ENCODE data around the gene DPM1. TPM values are rescaled to one million over a fixed set of nuclear protein-coding genes. Genes with fewer than 3 reads are reported as not detected.

The DPM1 gene
- total and polyA plus RNA-seq, 2 donors from 2014 or later, result 32.4 to 53.2 TPM

DNA sequence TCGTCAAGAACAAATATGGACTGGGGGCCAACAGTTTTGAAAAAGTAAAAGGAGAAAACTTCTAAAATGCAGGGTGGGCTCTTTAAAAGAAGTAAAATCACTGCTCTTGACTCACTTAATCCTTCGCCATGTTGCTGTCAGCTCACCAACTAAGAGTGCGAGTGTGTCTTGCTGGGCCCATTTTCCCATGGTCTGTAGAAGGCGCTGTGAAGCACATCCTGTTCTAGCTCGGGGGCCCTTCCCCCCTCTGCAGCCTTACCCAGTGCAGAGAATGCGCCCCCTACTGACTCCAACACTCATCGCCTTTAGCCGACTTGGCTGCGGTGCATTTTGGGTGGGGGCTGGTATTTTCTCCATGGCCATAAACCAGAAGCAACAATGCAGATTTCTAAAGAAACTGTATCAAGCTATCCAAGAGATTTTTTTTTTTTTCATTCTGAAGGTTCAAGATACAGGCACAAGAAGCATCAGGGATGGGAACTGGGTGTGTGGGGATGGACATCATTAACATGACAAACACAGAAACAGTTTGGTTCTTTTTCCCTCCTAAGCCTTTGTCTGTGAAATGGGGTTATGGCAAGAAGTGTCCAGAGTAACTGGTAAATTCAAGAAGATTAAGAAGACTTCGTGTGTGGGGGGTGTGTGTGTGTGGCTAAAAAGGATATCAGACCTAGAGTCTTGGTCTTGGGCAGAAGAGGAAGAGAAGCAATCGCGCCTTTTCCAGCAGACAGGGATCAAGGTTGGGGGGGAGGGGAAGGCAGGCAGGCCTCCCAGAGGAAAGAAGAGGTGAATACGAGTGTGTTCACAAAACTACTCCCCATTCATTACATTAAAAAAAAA is 28.8 kb downstream of the DPM1 start:
- FAIRE-seq (no peak), DNase-seq (peak; percentile 94 to 98 (median 96))
- Histone ChIP-seq H3K27ac (ENCODE audit: low read depth in 2 of 2, low read length in 2 of 2) (peak overlapping the region; percentile 64 to 88), H3K9ac (ENCODE audit: low read length in 3 of 3) (peak overlapping the region; percentile 83 to 92 (median 88)), H3K36me3 (ENCODE audit: control insufficient read depth in 2 of 3, insufficient read depth in 3 of 3, low read length in 3 of 3) (no peaks in the 10 kb centered on the region), H3K9me3 (ENCODE audit: control insufficient read depth in 2 of 3, insufficient read depth in 1 of 3, low read length in 3 of 3) (no peaks in the 10 kb centered on the region), H3K27me3 (ENCODE audit: control insufficient read depth, insufficient read depth, low read length) (no peaks in the 10 kb centered on the region), H3K4me3 (ENCODE audit: low read length in 3 of 3) (peak overlapping the region; percentile 71 to 92 (median 88)), H3K4me1 (ENCODE audit: control insufficient read depth in 2 of 3, insufficient read depth in 2 of 3, low read depth in 1 of 3, low read length in 3 of 3) (peaks cover 3 to 20% (median 15%) of the 10 kb centered on the region in 3 donors)
- TF ChIP-seq, protein P1, sequence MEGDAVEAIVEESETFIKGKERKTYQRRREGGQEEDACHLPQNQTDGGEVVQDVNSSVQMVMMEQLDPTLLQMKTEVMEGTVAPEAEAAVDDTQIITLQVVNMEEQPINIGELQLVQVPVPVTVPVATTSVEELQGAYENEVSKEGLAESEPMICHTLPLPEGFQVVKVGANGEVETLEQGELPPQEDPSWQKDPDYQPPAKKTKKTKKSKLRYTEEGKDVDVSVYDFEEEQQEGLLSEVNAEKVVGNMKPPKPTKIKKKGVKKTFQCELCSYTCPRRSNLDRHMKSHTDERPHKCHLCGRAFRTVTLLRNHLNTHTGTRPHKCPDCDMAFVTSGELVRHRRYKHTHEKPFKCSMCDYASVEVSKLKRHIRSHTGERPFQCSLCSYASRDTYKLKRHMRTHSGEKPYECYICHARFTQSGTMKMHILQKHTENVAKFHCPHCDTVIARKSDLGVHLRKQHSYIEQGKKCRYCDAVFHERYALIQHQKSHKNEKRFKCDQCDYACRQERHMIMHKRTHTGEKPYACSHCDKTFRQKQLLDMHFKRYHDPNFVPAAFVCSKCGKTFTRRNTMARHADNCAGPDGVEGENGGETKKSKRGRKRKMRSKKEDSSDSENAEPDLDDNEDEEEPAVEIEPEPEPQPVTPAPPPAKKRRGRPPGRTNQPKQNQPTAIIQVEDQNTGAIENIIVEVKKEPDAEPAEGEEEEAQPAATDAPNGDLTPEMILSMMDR (IDR thresholded peaks at IDR 0.05; ENCODE audit: borderline replicate concordance, extremely low read depth, insufficient read depth), result peak; percentile 89
- intact Hi-C loops (cut with DNase I), result loop anchor here (10.0 kb wide), 2 partner anchors 65 to 135 kb away; partner anchors contain the start of gene BCAS4

DNA sequence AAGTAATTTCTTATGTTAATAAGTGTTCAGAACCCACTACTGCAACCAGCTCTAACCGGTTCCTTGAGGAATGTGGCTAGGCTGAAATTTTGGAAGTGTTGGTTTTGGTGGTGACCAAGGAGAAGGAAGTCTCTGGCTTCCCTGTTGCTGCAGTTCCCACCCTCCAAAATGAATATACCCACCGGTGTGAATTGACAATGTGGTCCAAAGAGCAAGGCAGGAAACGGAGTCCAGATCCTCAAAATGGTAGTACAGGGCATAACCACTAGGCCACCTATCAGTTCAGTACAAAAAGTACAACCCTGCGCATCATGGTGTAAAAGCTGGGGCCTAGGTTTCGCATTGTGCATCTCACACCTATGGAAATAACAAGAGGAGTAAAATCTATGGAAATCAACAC is 29.9 kb downstream of the DPM1 start:
- peak overlapping the region; percentile 2 to 5 for H3K27ac ChIP-seq (ENCODE audit: low read depth in 2 of 2, low read length in 2 of 2)
- no peaks in the 10 kb centered on the region for H3K27me3 ChIP-seq (ENCODE audit: control insufficient read depth, insufficient read depth, low read length)
- TF ChIP-seq, protein P1 (IDR thresholded peaks at IDR 0.05; ENCODE audit: borderline replicate concordance, extremely low read depth, insufficient read depth), result no peak
- H3K36me3 ChIP-seq (ENCODE audit: control insufficient read depth in 2 of 3, insufficient read depth in 3 of 3, low read length in 3 of 3), result no peaks in the 10 kb centered on the region
- peak in 1 of 5 donors; percentile 21 for DNase-seq
- H3K9me3 ChIP-seq (ENCODE audit: control insufficient read depth in 2 of 3, insufficient read depth in 1 of 3, low read length in 3 of 3), result no peaks in the 10 kb centered on the region
- no peak for FAIRE-seq
- peaks cover 3 to 20% (median 15%) of the 10 kb centered on the region in 3 donors for H3K4me1 ChIP-seq (ENCODE audit: control insufficient read depth in 2 of 3, insufficient read depth in 2 of 3, low read depth in 1 of 3, low read length in 3 of 3)
- H3K9ac ChIP-seq (ENCODE audit: low read length in 3 of 3), result no peak overlapping the region
- intact Hi-C loops (cut with DNase I), result loop anchor here (10.0 kb wide), 2 partner anchors 64 to 134 kb away; partner anchors contain the start of gene BCAS4
- peak overlapping the region; percentile 8 to 71 (median 15) for H3K4me3 ChIP-seq (ENCODE audit: low read length in 3 of 3)

DNA sequence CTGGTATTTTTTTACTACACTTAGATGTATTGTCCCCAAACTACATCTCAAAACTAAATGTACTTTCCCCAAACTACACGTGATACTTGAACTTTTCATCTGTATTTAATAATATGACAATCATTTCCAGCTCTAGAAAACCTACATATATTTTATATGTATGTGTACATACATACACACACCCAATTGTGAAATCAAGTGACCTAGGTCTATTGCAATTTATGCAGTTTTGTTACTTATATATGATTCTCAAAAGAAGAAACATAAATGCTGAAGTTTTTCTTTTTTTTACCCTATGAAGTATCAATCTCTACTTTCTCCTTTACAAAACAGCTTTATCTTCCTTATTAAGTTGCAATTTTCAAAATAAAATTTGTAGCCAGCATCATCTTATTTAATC is 31.8 kb downstream of the DPM1 start:
- intact Hi-C loops (cut with DNase I), result loop anchor here (10.0 kb wide), 2 partner anchors 62 to 132 kb away; partner anchors contain the start of gene BCAS4
- no peak overlapping the region for H3K4me3 ChIP-seq (ENCODE audit: low read length in 3 of 3)
- peaks cover 3 to 15% (median 11%) of the 10 kb centered on the region in 3 donors for H3K4me1 ChIP-seq (ENCODE audit: control insufficient read depth in 2 of 3, insufficient read depth in 2 of 3, low read depth in 1 of 3, low read length in 3 of 3)
- no peak overlapping the region for H3K27ac ChIP-seq (ENCODE audit: low read depth in 2 of 2, low read length in 2 of 2)
- DNase-seq, result no peak
- TF ChIP-seq, protein P1 (IDR thresholded peaks at IDR 0.05; ENCODE audit: borderline replicate concordance, extremely low read depth, insufficient read depth), result no peak
- no peaks in the 10 kb centered on the region for H3K27me3 ChIP-seq (ENCODE audit: control insufficient read depth, insufficient read depth, low read length)
- no peak for FAIRE-seq
- H3K9ac ChIP-seq (ENCODE audit: low read length in 3 of 3), result no peak overlapping the region
- no peaks in the 10 kb centered on the region for H3K9me3 ChIP-seq (ENCODE audit: control insufficient read depth in 2 of 3, insufficient read depth in 1 of 3, low read length in 3 of 3)
- no peaks in the 10 kb centered on the region for H3K36me3 ChIP-seq (ENCODE audit: control insufficient read depth in 2 of 3, insufficient read depth in 3 of 3, low read length in 3 of 3)

Data from kidney (tissue), 14 donors.